Spleen (tissue), 7 donors: Measurements from ENCODE around the gene RFX8.

Experiments
- POLR2A ChIP-seq, 3 donors: fragments of 450-650 bp; IDR thresholded peaks; one replicate each; pipeline ENCODE4 v1.5.1; 2017; ENCODE audit warnings: antibody characterized with exemption in 3 of 3, mild to moderate bottlenecking in 1 of 3
- POLR2AphosphoS5 ChIP-seq, 3 donors: sonication (generic); formaldehyde crosslinking; IDR thresholded peaks; one replicate each; pipeline ENCODE4 v1.5.1; 2017; ENCODE audit warnings: antibody characterized with exemption in 3 of 3
- TF ChIP-seq, protein P1 (sequence below), 11 experiments: fragments of 200-600 bp in 7 of 11; fragments of 450-650 bp in 4 of 11; sonication (generic) in 4 of 11; IDR thresholded peaks in 8 of 11; conservative IDR thresholded peaks in 3 of 11; 1 replicate in 7 of 11; 2 replicates in 4 of 11; pipeline versions ENCODE4 v1.4.0 to v1.8.0; 2016 to 2021; ENCODE audit warnings: antibody characterized with exemption in 11 of 11, inconsistent platforms in 4 of 11, mild to moderate bottlenecking in 1 of 11
- donor health status: DM: no; HTN: no; CAD: no; lungs with moderate emphysema.
- donor health status: DM: no; HTN: no; CAD: no.
- donor health status: DM: no; HTN: no; CAD: no.

GRCh38 chr2:101516823-101517690 lies 42.1 kb upstream of the RFX8 start:
- TF ChIP-seq, protein P1, sequence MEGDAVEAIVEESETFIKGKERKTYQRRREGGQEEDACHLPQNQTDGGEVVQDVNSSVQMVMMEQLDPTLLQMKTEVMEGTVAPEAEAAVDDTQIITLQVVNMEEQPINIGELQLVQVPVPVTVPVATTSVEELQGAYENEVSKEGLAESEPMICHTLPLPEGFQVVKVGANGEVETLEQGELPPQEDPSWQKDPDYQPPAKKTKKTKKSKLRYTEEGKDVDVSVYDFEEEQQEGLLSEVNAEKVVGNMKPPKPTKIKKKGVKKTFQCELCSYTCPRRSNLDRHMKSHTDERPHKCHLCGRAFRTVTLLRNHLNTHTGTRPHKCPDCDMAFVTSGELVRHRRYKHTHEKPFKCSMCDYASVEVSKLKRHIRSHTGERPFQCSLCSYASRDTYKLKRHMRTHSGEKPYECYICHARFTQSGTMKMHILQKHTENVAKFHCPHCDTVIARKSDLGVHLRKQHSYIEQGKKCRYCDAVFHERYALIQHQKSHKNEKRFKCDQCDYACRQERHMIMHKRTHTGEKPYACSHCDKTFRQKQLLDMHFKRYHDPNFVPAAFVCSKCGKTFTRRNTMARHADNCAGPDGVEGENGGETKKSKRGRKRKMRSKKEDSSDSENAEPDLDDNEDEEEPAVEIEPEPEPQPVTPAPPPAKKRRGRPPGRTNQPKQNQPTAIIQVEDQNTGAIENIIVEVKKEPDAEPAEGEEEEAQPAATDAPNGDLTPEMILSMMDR (IDR thresholded peaks at IDR 0.05 in 8 of 11, conservative IDR thresholded peaks at IDR 0.05 in 3 of 11), result no peak
- TF ChIP-seq POLR2A (IDR thresholded peaks at IDR 0.05), result no peak
- TF ChIP-seq POLR2AphosphoS5 (IDR thresholded peaks at IDR 0.05), result no peak
